H9 (cell line): Measurements from ENCODE around the gene TCERG1L. TPM values are rescaled to one million over a fixed set of nuclear protein-coding genes. Genes with fewer than 3 reads are reported as not detected.

Source experiments
- DNase-seq: peaks from one replicate; pipeline ENCODE4 v3.0.0-alpha.2; 2017
- H2AFZ ChIP-seq: one replicate; pipeline ENCODE4 v1.6.1; 2013; ENCODE audit warnings: mild to moderate bottlenecking, low read length, control low read depth, moderate library complexity
- H2AK5ac ChIP-seq: 2 replicates; pipeline ENCODE4 v1.6.1; 2013; ENCODE audit warnings: low read length, control low read depth, mixed read lengths; ENCODE audit not compliant: insufficient read length
- H2BK120ac ChIP-seq: one replicate; pipeline ENCODE4 v1.6.1; 2013; ENCODE audit warnings: low read depth, mild to moderate bottlenecking, low read length, control low read depth, inconsistent platforms; ENCODE audit not compliant: poor library complexity, severe bottlenecking
- H2BK12ac ChIP-seq: 2 replicates; pipeline ENCODE4 v1.6.1; 2013; ENCODE audit warnings: low read length, control low read depth, mixed read lengths, low read depth; ENCODE audit not compliant: insufficient read length
- H2BK15ac ChIP-seq: 2 replicates; pipeline ENCODE4 v1.6.1; 2013; ENCODE audit warnings: low read depth, low read length, control low read depth
- H2BK20ac ChIP-seq: one replicate; pipeline ENCODE4 v1.6.1; 2013; ENCODE audit warnings: low read depth, mild to moderate bottlenecking, low read length, control low read depth, inconsistent platforms; ENCODE audit not compliant: poor library complexity, severe bottlenecking
- H2BK5ac ChIP-seq: 2 replicates; pipeline ENCODE4 v1.6.1; 2013; ENCODE audit warnings: low read length, control low read depth, mixed read lengths; ENCODE audit not compliant: insufficient read length
- H3K14ac ChIP-seq: 2 replicates; pipeline ENCODE4 v1.6.1; 2013; ENCODE audit warnings: low read length, control low read depth; ENCODE audit not compliant: insufficient read depth
- H3K18ac ChIP-seq: 2 replicates; pipeline ENCODE4 v1.6.1; 2013; ENCODE audit warnings: low read depth, mild to moderate bottlenecking, mixed read lengths, low read length, control low read depth; ENCODE audit not compliant: insufficient read length
- H3K23ac ChIP-seq: 2 replicates; pipeline ENCODE4 v1.6.1; 2013; ENCODE audit warnings: low read length, control low read depth, mixed read lengths, low read depth; ENCODE audit not compliant: insufficient read length
- H3K23me2 ChIP-seq: 2 replicates; pipeline ENCODE4 v1.6.1; 2013; ENCODE audit warnings: low read depth, mild to moderate bottlenecking, mixed read lengths, low read length, control low read depth; ENCODE audit not compliant: insufficient read length, poor library complexity, severe bottlenecking
- H3K27ac ChIP-seq: 2 replicates; pipeline ENCODE4 v1.5.1; 2013; ENCODE audit warnings: low read length, control low read depth, mixed read lengths, low read depth; ENCODE audit not compliant: insufficient read length
- H3K27me3 ChIP-seq: 2 replicates; pipeline ENCODE4 v1.6.1; 2013; ENCODE audit warnings: low read length, control low read depth, inconsistent platforms; ENCODE audit not compliant: insufficient read depth
- H3K4ac ChIP-seq: 2 replicates; pipeline ENCODE4 v1.6.1; 2013; ENCODE audit warnings: low read depth, mild to moderate bottlenecking, control low read depth, inconsistent platforms, low read length, moderate library complexity
- H3K4me1 ChIP-seq: 2 replicates; pipeline ENCODE4 v1.6.1; 2013; ENCODE audit warnings: low read length, control low read depth, inconsistent platforms; ENCODE audit not compliant: insufficient read depth
- H3K4me2 ChIP-seq: 2 replicates; pipeline ENCODE4 v1.6.1; 2013; ENCODE audit warnings: low read length, control low read depth, mixed read lengths; ENCODE audit not compliant: insufficient read length, insufficient read depth
- H3K56ac ChIP-seq: 2 replicates; pipeline ENCODE4 v1.6.1; 2013; ENCODE audit warnings: low read depth, mild to moderate bottlenecking, mixed read lengths, low read length, control low read depth; ENCODE audit not compliant: insufficient read length
- H3K79me1 ChIP-seq: 2 replicates; pipeline ENCODE4 v1.6.1; 2013; ENCODE audit warnings: low read depth, mild to moderate bottlenecking, moderate library complexity, low read length, control low read depth, inconsistent platforms; ENCODE audit not compliant: insufficient read depth, poor library complexity, severe bottlenecking
- H3K79me2 ChIP-seq: 2 replicates; pipeline ENCODE4 v1.6.1; 2013; ENCODE audit warnings: low read length, control low read depth, inconsistent platforms; ENCODE audit not compliant: insufficient read depth
- H3K9ac ChIP-seq: 2 replicates; pipeline ENCODE4 v1.6.1; 2013; ENCODE audit warnings: low read length, control low read depth, mixed read lengths; ENCODE audit not compliant: insufficient read length; ENCODE audit errors: extremely low read depth
- H3K9me3 ChIP-seq: one replicate; pipeline ENCODE4 v1.6.1; 2013; ENCODE audit warnings: low read depth, low read length, inconsistent platforms; ENCODE audit not compliant: control insufficient read depth
- H3T11ph ChIP-seq: one replicate; pipeline ENCODE4 v1.6.1; 2013; ENCODE audit warnings: mild to moderate bottlenecking, low read length, control low read depth, inconsistent platforms
- H4K20me1 ChIP-seq: one replicate; pipeline ENCODE4 v1.6.1; 2013; ENCODE audit not compliant: control insufficient read depth, insufficient read length, insufficient read depth
- H4K5ac ChIP-seq: 2 replicates; pipeline ENCODE4 v1.6.1; 2013; ENCODE audit warnings: low read depth, mild to moderate bottlenecking, mixed read lengths, low read length, control low read depth; ENCODE audit not compliant: insufficient read length
- H4K8ac ChIP-seq: replicated peaks from 2 replicates; pipeline ENCODE4 v1.6.1; 2013; ENCODE audit warnings: low read length, control low read depth, mixed read lengths, low read depth; ENCODE audit not compliant: insufficient read length
- H4K91ac ChIP-seq: 2 replicates; pipeline ENCODE4 v1.6.1; 2013; ENCODE audit warnings: low read depth, mild to moderate bottlenecking, moderate library complexity, mixed read lengths, low read length, control low read depth; ENCODE audit not compliant: insufficient read length
- H3K27ac Mint-ChIP-seq, 3 experiments: 2 replicates in 2 of 3; 3 replicates in 1 of 3; pipeline ENCODE4 v1.8.0; 2020 to 2021; ENCODE audit warnings: mixed read lengths in 3 of 3, mild to moderate bottlenecking in 1 of 3, moderate library complexity in 1 of 3
- H3K27me3 Mint-ChIP-seq: 2 replicates; pipeline ENCODE4 v1.8.0; 2021; ENCODE audit warnings: low read depth, mild to moderate bottlenecking, moderate library complexity, mixed read lengths
- H3K36me3 Mint-ChIP-seq, 3 experiments: 2 replicates in 2 of 3; 3 replicates in 1 of 3; pipeline ENCODE4 v1.8.0; 2020 to 2021; ENCODE audit warnings: low read depth in 3 of 3, mixed read lengths in 3 of 3; ENCODE audit not compliant: insufficient read depth in 1 of 3
- H3K4me1 Mint-ChIP-seq, 2 experiments: 2 replicates each; pipeline ENCODE4 v1.8.0; 2020; ENCODE audit warnings: mixed read lengths in 2 of 2
- H3K4me3 Mint-ChIP-seq, 2 experiments: 2 replicates in 1 of 2; 3 replicates in 1 of 2; pipeline ENCODE4 v1.8.0; 2020 to 2021; ENCODE audit warnings: mild to moderate bottlenecking in 2 of 2, mixed read lengths in 2 of 2, moderate library complexity in 1 of 2
- H3K9me3 Mint-ChIP-seq, 2 experiments: 2 replicates in 1 of 2; 3 replicates in 1 of 2; pipeline ENCODE4 v1.8.0; 2020; ENCODE audit warnings: mild to moderate bottlenecking in 2 of 2, mixed read lengths in 2 of 2, moderate library complexity in 1 of 2
- CTCF ChIP-seq: fragments of 200-600 bp; sonication (generic); conservative IDR thresholded peaks from 3 replicates; pipeline ENCODE4 v1.8.0; 2021; ENCODE audit warnings: antibody characterized with exemption, mild to moderate bottlenecking
- WGBS: extraction: QIAGEN DNeasy Blood & Tissue Kit; methylation state at CpG from one replicate; pipeline ENCODE4 v1.1.7; 2013; ENCODE audit warnings: missing lambda C conversion rate, low lambda C conversion rate, mixed read lengths; ENCODE audit not compliant: insufficient read length; ENCODE audit errors: extremely low coverage; 5-methylcytosine and 5-hydroxymethylcytosine counted together
- total RNA-seq: library from RNA; stranded (reverse); gene quantifications from 2 replicates; pipeline ENCODE4 v1.2.1, GENCODE V29; 2021

Gene TCERG1L
- total RNA-seq, 1 experiment from 2014 or later, result 3.3 TPM

DNA sequence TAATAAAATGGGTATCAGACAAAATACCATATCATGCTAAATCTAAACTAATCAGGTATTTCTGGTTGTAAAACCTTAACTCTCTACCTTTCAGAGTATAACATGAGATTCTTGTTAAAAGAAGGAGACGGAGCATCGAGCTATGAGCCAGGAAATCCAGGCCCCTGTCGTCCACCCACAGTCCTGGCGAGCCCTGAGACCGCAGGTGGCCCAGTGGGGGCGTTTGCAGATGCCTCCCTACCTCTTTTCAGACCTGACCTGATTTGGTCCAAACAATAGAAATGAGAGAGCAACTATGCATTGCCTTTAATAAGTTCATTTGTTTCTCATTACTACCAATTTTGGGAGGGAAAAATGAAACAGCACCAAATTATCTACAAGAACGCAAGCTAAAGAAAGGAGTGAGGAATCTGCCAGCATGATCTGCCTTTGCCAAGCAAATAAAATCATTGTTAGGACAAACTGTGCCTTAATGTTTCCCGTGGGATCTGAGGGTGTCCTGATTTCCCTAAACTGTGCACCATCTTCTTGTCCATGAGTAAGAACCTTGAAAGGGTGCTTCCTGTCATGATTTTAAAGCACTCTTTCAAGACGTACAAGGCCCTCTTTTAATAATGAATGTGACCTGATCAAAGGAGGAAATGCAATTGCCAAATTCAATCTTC is 166.7 kb downstream of the TCERG1L start:
- Histone ChIP-seq H3T11ph (no peak overlapping the region), H2BK15ac (no peak overlapping the region), H2BK120ac (no peak overlapping the region), H3K4me1 (no peaks in the 10 kb centered on the region), H3K27ac (no peak overlapping the region), H4K91ac (no peak overlapping the region), H3K27me3 (no peaks in the 10 kb centered on the region), H2AK5ac (no peak overlapping the region), H3K56ac (no peak overlapping the region), H3K9ac (no peak overlapping the region), H3K23me2 (no peaks in the 10 kb centered on the region), H4K5ac (no peak overlapping the region), H3K23ac (no peak overlapping the region), H2BK12ac (no peak overlapping the region), H3K18ac (no peak overlapping the region), H4K8ac (no peak overlapping the region), H3K79me2 (no peaks in the 10 kb centered on the region), H2AFZ (no peak overlapping the region), H3K4ac (no peak overlapping the region), H3K9me3 (no peaks in the 10 kb centered on the region), H3K14ac (no peak overlapping the region), H3K79me1 (no peaks in the 10 kb centered on the region), H3K4me2 (no peak overlapping the region), H2BK20ac (no peak overlapping the region), H2BK5ac (no peak overlapping the region), H4K20me1 (no peaks in the 10 kb centered on the region)
- no CpG with 5 or more reads among the region's 9 CpGs for WGBS
- Mint-ChIP-seq H3K4me3 (no peak overlapping the region), H3K4me1 (peaks cover 25 to 44% of the 10 kb centered on the region in 2 experiments), H3K27ac (peak overlapping the region in 1 of 3 experiments; percentile 3; a peak in 1 of 7 replicates), H3K9me3 (peaks cover 0 to 11% of the 10 kb centered on the region in 2 experiments; a peak in 3 of 5 replicates), H3K36me3 (peaks cover 3 to 16% (median 7%) of the 10 kb centered on the region in 3 experiments; a peak in 5 of 7 replicates), H3K27me3 (peaks cover 2% of the 10 kb centered on the region; the same call in 1 of the 2 replicates)
- no peak for TF ChIP-seq CTCF
- no peak for DNase-seq
